ENCODE data around the gene OR5K3.

GRCh38 chr3:98371186-98371585 lies 19.3 kb upstream of the OR5K3 start:
- TF ChIP-seq POLR2A (IDR thresholded peaks at IDR 0.05; ENCODE audit: low read depth, low read length) (no peak), SPI1 (IDR thresholded peaks at IDR 0.05; ENCODE audit: low read depth, low read length) (no peak), TAF1 (IDR thresholded peaks at IDR 0.05; ENCODE audit: low read depth, low read length) (no peak), POU2F2 (IDR thresholded peaks at IDR 0.05; ENCODE audit: low read depth, low read length) (no peak), PAX5 (IDR thresholded peaks at IDR 0.05; ENCODE audit: insufficient read depth, low read length, severe bottlenecking) (no peak), POLR2AphosphoS5 (IDR thresholded peaks at IDR 0.05; ENCODE audit: low read depth, low read length) (no peak)
